ENCODE measurements around the gene ANKRD2. TPM values are rescaled to one million over a fixed set of nuclear protein-coding genes. Genes with fewer than 3 reads are reported as not detected.

The ANKRD2 gene
- total RNA-seq, 1 donor from 2014 or later = 0.08 TPM

DNA sequence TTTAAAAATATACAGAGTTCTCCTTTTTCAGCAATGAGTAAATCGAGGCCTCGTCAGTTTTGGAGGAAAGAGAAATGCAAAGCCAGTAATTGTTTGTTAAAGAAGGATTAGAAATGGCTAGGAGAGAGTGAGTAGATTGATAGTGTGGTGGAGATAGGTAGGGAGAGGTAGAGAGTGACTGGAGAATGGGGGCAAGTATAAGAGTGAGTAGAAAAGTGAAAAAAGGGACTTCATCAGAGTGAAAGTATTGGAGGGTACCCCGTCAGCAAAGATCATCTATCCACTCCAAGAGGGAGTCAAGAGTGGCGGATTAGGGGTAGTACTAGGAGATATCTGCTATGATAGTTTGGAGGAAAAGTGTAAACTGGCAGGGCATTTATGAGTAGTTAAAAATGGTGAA lies 9.2 kb upstream of the ANKRD2 start:
- TF ChIP-seq, protein P1, sequence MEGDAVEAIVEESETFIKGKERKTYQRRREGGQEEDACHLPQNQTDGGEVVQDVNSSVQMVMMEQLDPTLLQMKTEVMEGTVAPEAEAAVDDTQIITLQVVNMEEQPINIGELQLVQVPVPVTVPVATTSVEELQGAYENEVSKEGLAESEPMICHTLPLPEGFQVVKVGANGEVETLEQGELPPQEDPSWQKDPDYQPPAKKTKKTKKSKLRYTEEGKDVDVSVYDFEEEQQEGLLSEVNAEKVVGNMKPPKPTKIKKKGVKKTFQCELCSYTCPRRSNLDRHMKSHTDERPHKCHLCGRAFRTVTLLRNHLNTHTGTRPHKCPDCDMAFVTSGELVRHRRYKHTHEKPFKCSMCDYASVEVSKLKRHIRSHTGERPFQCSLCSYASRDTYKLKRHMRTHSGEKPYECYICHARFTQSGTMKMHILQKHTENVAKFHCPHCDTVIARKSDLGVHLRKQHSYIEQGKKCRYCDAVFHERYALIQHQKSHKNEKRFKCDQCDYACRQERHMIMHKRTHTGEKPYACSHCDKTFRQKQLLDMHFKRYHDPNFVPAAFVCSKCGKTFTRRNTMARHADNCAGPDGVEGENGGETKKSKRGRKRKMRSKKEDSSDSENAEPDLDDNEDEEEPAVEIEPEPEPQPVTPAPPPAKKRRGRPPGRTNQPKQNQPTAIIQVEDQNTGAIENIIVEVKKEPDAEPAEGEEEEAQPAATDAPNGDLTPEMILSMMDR (IDR thresholded peaks at IDR 0.05; ENCODE audit: insufficient read depth, low read length, poor library complexity, severe bottlenecking) = no peak
- no peak overlapping the region for H3K4me3 ChIP-seq (ENCODE audit: low read depth, low read length)

DNA sequence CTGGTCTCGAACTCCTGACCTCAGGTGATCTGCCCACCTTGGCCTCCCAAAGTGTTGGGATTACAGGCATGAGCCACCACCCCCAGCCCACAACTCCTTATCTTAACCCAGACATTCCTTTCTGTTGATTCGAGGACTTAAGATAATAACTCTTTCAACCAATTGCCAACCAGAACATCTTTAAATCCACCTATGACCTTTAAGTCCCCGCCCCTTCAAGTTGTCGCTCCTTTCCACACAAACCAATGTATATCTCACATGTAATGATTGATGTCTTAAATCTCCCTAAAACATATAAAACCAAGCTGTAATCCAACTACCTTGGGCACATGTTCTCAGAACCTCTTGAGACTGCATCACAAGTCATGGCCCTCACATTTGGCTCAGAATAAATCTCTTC lies 7.8 kb upstream of the ANKRD2 start:
- Histone ChIP-seq H3K27me3 (ENCODE audit: control insufficient read depth, insufficient read depth, low read length) (no peaks in the 10 kb centered on the region), H3K4me3 (ENCODE audit: low read depth, low read length) (no peak overlapping the region), H3K36me3 (ENCODE audit: control insufficient read depth, insufficient read depth, low read length) (no peaks in the 10 kb centered on the region)
- TF ChIP-seq, protein P1 (IDR thresholded peaks at IDR 0.05; ENCODE audit: insufficient read depth, low read length, poor library complexity, severe bottlenecking) = no peak
- DNase-seq (ENCODE audit: low read depth) = no peak

More for the DNA sequence above, 9.2 kb upstream of the ANKRD2 start:
- no peak for DNase-seq (ENCODE audit: low read depth)
- H3K27me3 ChIP-seq (ENCODE audit: control insufficient read depth, insufficient read depth, low read length) = no peaks in the 10 kb centered on the region
- no peaks in the 10 kb centered on the region for H3K36me3 ChIP-seq (ENCODE audit: control insufficient read depth, insufficient read depth, low read length)

DNA sequence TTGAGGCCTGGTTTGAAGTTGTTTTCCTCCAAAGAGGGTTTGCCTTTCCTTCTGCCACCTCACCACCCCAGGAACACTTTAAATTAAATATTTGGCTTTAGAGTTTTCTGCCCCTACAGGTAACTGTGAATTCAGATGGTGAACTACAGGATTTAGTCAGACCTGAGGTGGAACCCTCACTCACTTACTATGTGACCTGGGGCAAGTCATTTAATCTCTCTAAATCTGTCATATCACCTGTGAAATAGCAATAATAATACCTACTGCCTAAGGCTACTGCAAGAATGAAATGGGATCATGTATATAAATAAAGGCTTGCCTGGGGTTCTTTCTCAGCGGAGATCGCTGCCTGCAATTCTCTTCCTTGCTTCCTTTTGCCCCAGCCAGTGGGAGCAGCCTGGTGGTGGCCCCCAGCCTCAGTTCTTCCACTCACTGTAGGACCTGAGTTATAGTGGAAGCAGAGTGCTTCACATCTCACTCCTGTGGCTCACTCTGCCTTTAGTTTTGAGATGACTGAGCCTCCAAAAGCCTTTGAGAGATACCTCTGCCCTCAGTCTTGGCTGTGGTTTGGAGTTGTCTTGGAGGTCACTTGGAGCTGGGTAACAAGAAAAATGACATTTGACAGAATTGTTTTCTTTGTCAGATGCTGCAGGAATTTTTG lies 6.1 kb upstream of the ANKRD2 start:
- TF ChIP-seq, protein P1 (IDR thresholded peaks at IDR 0.05; ENCODE audit: insufficient read depth, low read length, poor library complexity, severe bottlenecking) = no peak
- Histone ChIP-seq H3K27me3 (ENCODE audit: control insufficient read depth, insufficient read depth, low read length) (no peaks in the 10 kb centered on the region), H3K36me3 (ENCODE audit: control insufficient read depth, insufficient read depth, low read length) (peaks cover 1% of the 10 kb centered on the region), H3K4me3 (ENCODE audit: low read depth, low read length) (no peak overlapping the region)
- no peak for DNase-seq (ENCODE audit: low read depth)

DNA sequence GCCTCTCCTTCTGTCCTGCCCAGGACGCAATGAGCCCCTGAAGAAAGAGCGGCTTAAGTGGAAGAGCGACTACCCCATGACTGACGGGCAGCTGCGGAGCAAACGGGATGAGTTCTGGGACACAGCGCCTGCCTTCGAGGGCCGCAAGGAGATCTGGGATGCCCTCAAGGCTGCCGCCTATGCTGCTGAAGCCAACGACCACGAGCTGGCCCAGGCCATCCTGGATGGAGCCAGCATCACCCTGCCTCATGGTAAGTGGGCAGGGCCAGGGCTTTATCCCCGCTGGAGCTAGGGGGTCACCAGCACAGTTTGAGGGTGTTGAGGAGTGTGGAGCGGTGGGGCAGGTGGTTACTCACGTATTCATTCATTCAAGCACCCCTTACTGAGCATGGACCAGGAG lies 4.7 kb upstream of the ANKRD2 start:
- TF ChIP-seq, protein P1 (IDR thresholded peaks at IDR 0.05; ENCODE audit: insufficient read depth, low read length, poor library complexity, severe bottlenecking) = no peak
- Histone ChIP-seq H3K27me3 (ENCODE audit: control insufficient read depth, insufficient read depth, low read length) (no peaks in the 10 kb centered on the region), H3K36me3 (ENCODE audit: control insufficient read depth, insufficient read depth, low read length) (peaks cover 1% of the 10 kb centered on the region), H3K4me3 (ENCODE audit: low read depth, low read length) (no peak overlapping the region)
- no peak for DNase-seq (ENCODE audit: low read depth)

DNA sequence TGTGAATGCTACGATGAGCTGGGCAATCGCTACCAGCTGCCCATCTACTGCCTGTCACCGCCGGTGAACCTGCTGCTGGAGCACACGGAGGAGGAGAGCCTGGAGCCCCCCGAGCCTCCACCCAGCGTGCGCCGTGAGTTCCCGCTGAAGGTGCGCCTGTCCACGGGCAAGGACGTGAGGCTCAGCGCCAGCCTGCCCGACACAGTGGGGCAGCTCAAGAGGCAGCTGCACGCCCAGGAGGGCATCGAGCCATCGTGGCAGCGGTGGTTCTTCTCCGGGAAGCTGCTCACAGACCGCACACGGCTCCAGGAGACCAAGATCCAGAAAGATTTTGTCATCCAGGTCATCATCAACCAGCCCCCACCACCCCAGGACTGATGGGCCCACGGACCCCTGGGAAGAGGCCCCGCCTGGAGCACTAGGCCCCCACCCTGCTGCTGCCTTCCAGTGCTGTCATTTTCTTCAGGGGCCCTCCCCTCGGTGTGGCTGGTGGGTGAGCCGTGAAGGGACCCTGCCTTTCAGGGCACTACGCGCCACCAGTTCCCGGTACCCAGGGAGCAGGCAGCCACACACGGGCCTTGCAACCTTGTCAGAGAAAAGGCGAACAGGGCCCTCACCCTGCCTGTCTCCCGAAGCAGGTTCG lies 2.3 kb upstream of the ANKRD2 start:
- DNase-seq (ENCODE audit: low read depth) = no peak
- TF ChIP-seq, protein P1 (IDR thresholded peaks at IDR 0.05; ENCODE audit: insufficient read depth, low read length, poor library complexity, severe bottlenecking) = no peak
- Histone ChIP-seq H3K36me3 (ENCODE audit: control insufficient read depth, insufficient read depth, low read length) (peaks cover 1% of the 10 kb centered on the region), H3K4me3 (ENCODE audit: low read depth, low read length) (no peak overlapping the region), H3K27me3 (ENCODE audit: control insufficient read depth, insufficient read depth, low read length) (no peaks in the 10 kb centered on the region)

Measured in kidney epithelial cell (primary cell).